IPS DF 6.9 (cell line): ENCODE results near the gene OXTR.

Source experiments
- DNase-seq: peaks from one replicate; pipeline ENCODE4 v3.0.0-alpha.2; 2013; ENCODE audit warnings: low read depth, low spot score
- H3K27ac ChIP-seq: one replicate; pipeline ENCODE4 v1.5.1; 2013; ENCODE audit warnings: low read length, control low read depth
- H3K27me3 ChIP-seq: 2 replicates; pipeline ENCODE4 v1.6.1; 2013; ENCODE audit warnings: mild to moderate bottlenecking, low read length; ENCODE audit not compliant: control insufficient read depth, insufficient read depth
- H3K36me3 ChIP-seq: 2 replicates; pipeline ENCODE4 v1.6.1; 2013; ENCODE audit warnings: low read length; ENCODE audit not compliant: control insufficient read depth, insufficient read depth
- H3K4me1 ChIP-seq: 2 replicates; pipeline ENCODE4 v1.6.1; 2013; ENCODE audit warnings: low read length; ENCODE audit not compliant: control insufficient read depth, insufficient read depth
- H3K4me3 ChIP-seq: 2 replicates; pipeline ENCODE4 v1.5.1; 2013; ENCODE audit warnings: mild to moderate bottlenecking, low read length
- H3K9me3 ChIP-seq: 2 replicates; pipeline ENCODE4 v1.6.1; 2013; ENCODE audit warnings: low read length, inconsistent platforms; ENCODE audit not compliant: control insufficient read depth, insufficient read depth
- WGBS: extraction: QIAGEN DNeasy Blood & Tissue Kit; methylation state at CpG from one replicate; pipeline ENCODE4 v1.1.7; 2013; ENCODE audit warnings: mixed read lengths, missing lambda C conversion rate; ENCODE audit not compliant: insufficient read length, insufficient coverage; 5-methylcytosine and 5-hydroxymethylcytosine counted together

The OXTR gene

DNA sequence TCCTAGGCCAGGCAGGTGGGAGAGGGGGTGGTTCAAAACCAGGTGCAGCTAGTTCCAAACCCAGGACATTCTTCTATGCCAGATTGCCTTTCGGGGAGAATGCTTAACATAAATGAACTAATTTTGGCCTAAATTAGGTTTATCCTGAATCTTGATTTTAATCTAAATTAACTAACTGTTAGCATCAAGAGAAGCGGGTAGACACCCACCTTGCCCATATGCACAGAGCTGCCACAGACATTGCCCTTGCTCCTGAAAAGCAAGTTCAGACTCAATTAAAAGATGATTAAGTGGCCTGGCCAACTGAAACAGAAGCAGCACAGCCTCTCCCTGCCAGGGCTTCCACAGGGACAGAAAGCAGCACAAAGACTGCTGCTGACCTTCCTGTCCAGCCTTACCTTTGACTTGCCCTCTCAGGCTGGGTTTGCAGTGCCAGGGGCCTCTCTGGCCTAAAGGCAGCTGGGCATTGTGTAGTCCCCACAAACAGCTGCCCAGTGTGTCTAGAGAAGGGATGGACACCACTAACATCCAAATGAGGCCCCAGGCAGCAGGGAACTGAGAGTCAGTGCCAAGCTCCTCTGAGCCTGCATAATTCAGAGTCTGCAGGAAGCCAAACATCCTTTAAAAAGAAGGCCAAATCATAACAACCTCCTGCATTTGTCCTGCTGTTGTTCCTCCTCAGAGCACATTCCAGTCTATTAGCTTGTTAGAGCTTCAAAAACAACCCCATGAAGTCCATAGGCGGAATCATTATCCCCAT lies 15.4 kb upstream of the OXTR start:
- no peaks in the 10 kb centered on the region for H3K36me3 ChIP-seq
- WGBS: no CpG with 5 or more reads among the region's 3 CpGs
- no peaks in the 10 kb centered on the region for H3K9me3 ChIP-seq
- H3K27me3 ChIP-seq: no peaks in the 10 kb centered on the region
- H3K27ac ChIP-seq: no peak overlapping the region
- H3K4me1 ChIP-seq: no peaks in the 10 kb centered on the region
- H3K4me3 ChIP-seq: no peak overlapping the region
- no peak for DNase-seq

GRCh38 chr3:8780279-8780678 lies 10.9 kb upstream of the OXTR start:
- Histone ChIP-seq H3K9me3 (no peaks in the 10 kb centered on the region), H3K27ac (no peak overlapping the region), H3K36me3 (no peaks in the 10 kb centered on the region), H3K27me3 (no peaks in the 10 kb centered on the region), H3K4me3 (no peak overlapping the region), H3K4me1 (no peaks in the 10 kb centered on the region)
- no peak for DNase-seq

DNA sequence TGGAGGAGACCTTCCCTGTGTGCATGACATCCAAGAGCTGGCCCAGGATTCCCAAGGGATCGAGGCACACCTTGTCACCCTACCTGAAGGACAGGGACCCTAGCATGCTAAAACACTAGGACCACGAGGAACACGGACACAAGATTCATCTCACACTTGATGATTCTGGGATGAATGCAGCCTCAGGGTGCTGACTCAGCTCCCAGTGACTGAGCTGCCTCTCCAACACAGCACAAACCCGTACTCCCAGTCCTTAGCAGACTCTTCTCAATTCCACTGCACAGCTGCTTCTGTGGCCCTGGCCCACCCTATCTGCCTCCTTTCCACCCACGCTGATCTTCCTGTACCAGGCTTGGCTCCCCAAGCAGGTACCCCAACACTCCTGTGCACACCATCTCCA lies 9.1 kb upstream of the OXTR start:
- no peak for DNase-seq
- no peaks in the 10 kb centered on the region for H3K4me1 ChIP-seq
- no peaks in the 10 kb centered on the region for H3K27me3 ChIP-seq
- no peaks in the 10 kb centered on the region for H3K9me3 ChIP-seq
- H3K4me3 ChIP-seq: no peak overlapping the region
- no CpG with 5 or more reads among the region's 5 CpGs for WGBS
- no peak overlapping the region for H3K27ac ChIP-seq
- H3K36me3 ChIP-seq: no peaks in the 10 kb centered on the region

DNA sequence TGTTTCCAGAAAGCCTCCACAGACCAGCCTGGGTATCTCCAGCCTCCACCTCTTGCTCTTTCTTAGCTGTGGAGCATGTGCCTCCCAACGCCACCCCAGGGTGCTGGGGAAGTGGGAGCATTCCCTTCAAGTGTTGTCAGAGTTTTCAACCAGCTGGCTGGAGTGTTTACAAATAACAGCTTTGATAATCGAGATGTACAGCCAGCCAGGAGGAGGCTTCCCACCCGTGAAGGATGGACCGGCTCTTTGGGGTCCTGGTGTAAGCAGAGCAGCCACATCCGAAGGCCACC lies 8.5 kb upstream of the OXTR start:
- DNase-seq: no peak
- Histone ChIP-seq H3K4me3 (no peak overlapping the region), H3K27me3 (no peaks in the 10 kb centered on the region), H3K27ac (no peak overlapping the region), H3K4me1 (no peaks in the 10 kb centered on the region), H3K36me3 (no peaks in the 10 kb centered on the region), H3K9me3 (no peaks in the 10 kb centered on the region)
- WGBS: no CpG with 5 or more reads among the region's 5 CpGs

GRCh38 chr3:8777201-8777977 lies 8.0 kb upstream of the OXTR start:
- no CpG with 5 or more reads among the region's 5 CpGs for WGBS
- H3K9me3 ChIP-seq: no peaks in the 10 kb centered on the region
- H3K36me3 ChIP-seq: no peaks in the 10 kb centered on the region
- DNase-seq: no peak
- H3K4me3 ChIP-seq: no peak overlapping the region
- H3K27ac ChIP-seq: no peak overlapping the region
- H3K27me3 ChIP-seq: no peaks in the 10 kb centered on the region
- H3K4me1 ChIP-seq: no peaks in the 10 kb centered on the region

DNA sequence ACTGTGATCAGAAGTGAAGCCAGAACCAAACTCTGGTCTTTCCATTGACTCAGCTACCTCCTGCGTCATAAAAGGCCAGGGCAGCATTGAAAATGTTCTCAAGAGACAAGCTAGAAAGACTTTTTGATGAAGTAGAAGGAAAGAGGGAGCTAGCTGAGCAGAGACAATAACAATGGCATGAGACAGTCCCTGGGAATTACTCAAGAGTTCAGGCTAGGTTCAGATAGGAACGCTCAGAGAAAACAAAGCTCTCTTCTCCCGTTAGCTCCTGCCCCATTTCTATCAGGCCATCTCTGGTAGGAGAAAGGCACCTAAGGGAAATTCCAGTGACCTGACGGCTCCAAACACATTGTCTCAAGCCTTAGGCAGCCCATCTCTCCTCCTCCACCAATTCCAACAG lies 7.0 kb upstream of the OXTR start:
- WGBS: no CpG with 5 or more reads among the region's 4 CpGs
- no peaks in the 10 kb centered on the region for H3K36me3 ChIP-seq
- H3K4me1 ChIP-seq: no peaks in the 10 kb centered on the region
- no peak overlapping the region for H3K27ac ChIP-seq
- H3K9me3 ChIP-seq: no peaks in the 10 kb centered on the region
- DNase-seq: no peak
- H3K4me3 ChIP-seq: no peak overlapping the region
- H3K27me3 ChIP-seq: no peaks in the 10 kb centered on the region

DNA sequence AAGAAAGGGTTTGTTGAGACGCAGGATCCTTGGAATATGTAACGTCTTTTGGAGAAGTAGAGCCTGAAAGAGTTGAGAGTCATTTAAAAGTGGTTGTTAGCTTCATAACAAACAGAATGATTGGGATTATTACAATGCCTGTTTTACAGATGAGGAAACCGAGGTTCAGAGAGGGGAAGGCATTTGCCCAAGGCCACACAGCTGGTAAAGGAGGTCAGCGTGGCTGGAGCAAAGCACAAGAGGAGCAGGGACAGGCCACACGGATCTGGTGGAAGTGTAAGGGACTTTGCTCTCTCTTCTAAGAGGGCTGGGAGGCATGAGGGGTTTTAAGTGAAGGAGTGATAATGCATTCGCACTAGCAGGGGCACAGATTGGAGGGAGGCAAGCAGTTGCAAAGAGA lies 6.2 kb upstream of the OXTR start:
- DNase-seq: no peak
- no CpG with 5 or more reads among the region's 6 CpGs for WGBS

DNA sequence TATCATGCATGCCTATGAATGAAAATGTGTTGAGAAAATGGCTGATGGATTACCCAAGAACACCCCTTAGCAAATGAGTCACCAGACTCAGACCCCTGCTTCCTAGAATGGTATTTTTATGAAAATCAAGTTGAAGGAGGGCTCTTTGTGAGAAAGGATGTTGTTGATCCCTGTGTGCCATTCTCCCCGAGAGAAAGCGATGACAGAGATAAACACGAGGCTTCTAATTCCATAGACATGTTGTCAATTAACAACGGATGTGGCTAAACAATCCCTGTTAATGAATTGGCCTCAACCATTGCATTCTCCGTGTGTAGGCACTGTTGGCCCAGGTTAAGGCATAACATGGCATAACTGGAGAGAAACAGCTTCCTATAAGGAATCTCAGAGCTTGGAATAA lies 5.8 kb upstream of the OXTR start:
- no peaks in the 10 kb centered on the region for H3K36me3 ChIP-seq
- no peaks in the 10 kb centered on the region; the same call in 1 of the 2 replicates for H3K27me3 ChIP-seq
- no peak overlapping the region for H3K27ac ChIP-seq
- H3K9me3 ChIP-seq: no peaks in the 10 kb centered on the region
- DNase-seq: no peak
- H3K4me3 ChIP-seq: no peak overlapping the region
- WGBS: no CpG with 5 or more reads among the region's 5 CpGs
- peaks cover 3% of the 10 kb centered on the region; the same call in 1 of the 2 replicates for H3K4me1 ChIP-seq

More for the DNA sequence above, 6.2 kb upstream of the OXTR start:
- no peak overlapping the region for H3K27ac ChIP-seq
- peaks cover 1% of the 10 kb centered on the region; the same call in 1 of the 2 replicates for H3K4me1 ChIP-seq
- H3K9me3 ChIP-seq: no peaks in the 10 kb centered on the region
- no peaks in the 10 kb centered on the region for H3K36me3 ChIP-seq
- no peak overlapping the region for H3K4me3 ChIP-seq
- no peaks in the 10 kb centered on the region for H3K27me3 ChIP-seq

GRCh38 chr3:8773941-8774542 lies 4.6 kb upstream of the OXTR start:
- Histone ChIP-seq H3K27me3 (peaks cover under 1% of the 10 kb centered on the region; the same call in 1 of the 2 replicates), H3K4me1 (peaks cover 4% of the 10 kb centered on the region; the same call in 1 of the 2 replicates), H3K4me3 (no peak overlapping the region), H3K27ac (no peak overlapping the region), H3K9me3 (no peaks in the 10 kb centered on the region), H3K36me3 (no peaks in the 10 kb centered on the region)
- WGBS: no CpG with 5 or more reads among the region's 5 CpGs
- no peak for DNase-seq

DNA sequence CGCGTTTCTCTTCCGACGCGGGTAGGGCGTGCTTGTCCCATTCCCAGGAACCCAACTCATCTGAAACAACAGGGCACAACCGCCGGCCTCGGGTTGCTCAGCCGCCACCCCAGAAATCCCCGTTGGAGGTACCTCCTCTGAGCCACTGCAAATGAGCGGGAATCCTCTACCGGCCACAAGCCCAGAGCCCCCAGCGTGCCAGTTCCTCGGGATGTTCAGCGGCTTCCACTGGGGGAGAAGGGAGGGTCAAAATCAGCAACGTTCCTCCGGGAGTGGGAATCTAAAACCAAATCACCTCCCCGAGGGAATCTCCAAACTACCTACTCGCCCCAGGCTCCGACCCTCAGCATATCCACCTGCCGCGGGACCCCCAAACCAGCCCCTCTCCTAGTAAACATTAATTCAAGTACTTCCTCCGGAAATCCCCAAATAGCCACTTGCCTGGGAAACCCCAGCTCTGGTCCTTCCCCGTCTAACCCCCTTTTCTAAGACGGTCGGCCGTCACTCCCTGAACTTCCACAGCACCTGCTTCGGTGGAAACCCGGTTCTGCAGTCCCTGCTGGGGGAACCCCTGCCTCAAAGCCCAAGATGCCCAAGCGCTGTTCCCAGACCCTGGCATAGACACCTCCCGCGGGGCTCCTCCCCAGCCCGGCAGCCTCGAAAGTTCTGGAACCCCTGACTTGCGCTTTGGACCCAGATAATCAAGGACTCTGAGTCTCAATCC lies 887 bp downstream of the OXTR start:
- WGBS: no CpG with 5 or more reads among the region's 36 CpGs
- Histone ChIP-seq H3K9me3 (no peaks in the 10 kb centered on the region), H3K4me3 (peak overlapping the region; percentile 8; the same call in 1 of the 2 replicates), H3K4me1 (peaks cover 12% of the 10 kb centered on the region), H3K36me3 (no peaks in the 10 kb centered on the region; the same call in 1 of the 2 replicates), H3K27me3 (peaks cover 17% of the 10 kb centered on the region), H3K27ac (no peak overlapping the region)
- DNase-seq: no peak
